IMR-90 (cell line): ENCODE results near the gene XPNPEP2. TPM values are rescaled to one million over a fixed set of nuclear protein-coding genes. Genes with fewer than 3 reads are reported as not detected.

Experiments
- ATAC-seq: fragments of 200-7000 bp; cut with Tn5 transposase; 2 replicates; pipeline ENCODE4 v1.9.1; 2020; ENCODE audit warnings: low read depth, mild to moderate bottlenecking, moderate library complexity
- BruUV-seq: library from RNA; stranded (reverse); fragments of 400-500 nt; replicated peaks from 2 replicates; lab custom pipeline; 2021; lab: Mats Ljungman, UMichigan
- CTCF ChIA-PET: fragments of 300-600 bp; formaldehyde crosslinking; extraction: SDS; loops from one replicate; lab custom pipeline; 2021; ENCODE audit warnings: antibody characterized with exemption; lab: Yijun Ruan, JAX
- POLR2A ChIA-PET: fragments of 300-600 bp; sonication (Branson Sonifier 250); formaldehyde crosslinking; loops from one replicate; lab custom pipeline; 2022; ENCODE audit warnings: antibody characterized with exemption; ENCODE audit not compliant: unreplicated experiment; lab: Charles Lee
- DNase-seq: peaks from one replicate; pipeline ENCODE4 v3.0.0; 2013
- H2AFZ ChIP-seq: replicated peaks from 2 replicates; pipeline ENCODE3; 2013; ENCODE audit warnings: low read length, mild to moderate bottlenecking; ENCODE audit not compliant: poor library complexity
- H2AK5ac ChIP-seq: 2 replicates; pipeline ENCODE4 v1.6.1; 2013; ENCODE audit warnings: low read depth, low read length, inconsistent platforms
- H2AK9ac ChIP-seq: replicated peaks from 2 replicates; pipeline ENCODE3; 2013; ENCODE audit warnings: mild to moderate bottlenecking, low read depth, low read length, moderate library complexity; ENCODE audit not compliant: poor library complexity
- H2BK120ac ChIP-seq: 2 replicates; pipeline ENCODE4 v1.6.1; 2013; ENCODE audit warnings: low read depth, low read length, inconsistent platforms
- H2BK15ac ChIP-seq: 3 replicates; pipeline ENCODE4 v1.6.1; 2013; ENCODE audit warnings: low read depth, low read length, inconsistent platforms
- H2BK20ac ChIP-seq: 2 replicates; pipeline ENCODE4 v1.6.1; 2013; ENCODE audit warnings: low read depth, mild to moderate bottlenecking, inconsistent platforms, low read length, moderate library complexity
- H2BK5ac ChIP-seq: 2 replicates; pipeline ENCODE4 v1.6.1; 2013; ENCODE audit warnings: mild to moderate bottlenecking, low read depth, low read length, inconsistent platforms; ENCODE audit not compliant: poor library complexity, severe bottlenecking
- H3K14ac ChIP-seq: replicated peaks from 2 replicates; pipeline ENCODE4 v1.6.1; 2013; ENCODE audit warnings: low read depth, low read length, inconsistent platforms
- H3K18ac ChIP-seq: 2 replicates; pipeline ENCODE4 v1.6.1; 2013; ENCODE audit warnings: low read depth, low read length, control low read depth
- H3K23ac ChIP-seq: 2 replicates; pipeline ENCODE4 v1.6.1; 2013; ENCODE audit warnings: low read depth, low read length, inconsistent platforms
- H3K27ac ChIP-seq: 2 replicates; pipeline ENCODE4 v1.5.1; 2013; ENCODE audit warnings: mild to moderate bottlenecking, control low read depth, low read length; ENCODE audit not compliant: insufficient read depth
- H3K27me3 ChIP-seq: 2 replicates; pipeline ENCODE4 v1.6.1; 2013; ENCODE audit warnings: low read length; ENCODE audit not compliant: control insufficient read depth, insufficient read depth
- H3K36me3 ChIP-seq: 2 replicates; pipeline ENCODE4 v1.6.1; 2013; ENCODE audit warnings: low read length, mixed read lengths; ENCODE audit not compliant: control insufficient read depth, insufficient read depth
- H3K4ac ChIP-seq: 2 replicates; pipeline ENCODE4 v1.6.1; 2013; ENCODE audit warnings: low read depth, low read length, inconsistent platforms
- H3K4me1 ChIP-seq: 2 replicates; pipeline ENCODE4 v1.6.1; 2013; ENCODE audit warnings: low read length, mixed read lengths; ENCODE audit not compliant: control insufficient read depth, insufficient read depth
- H3K4me2 ChIP-seq: 2 replicates; pipeline ENCODE4 v1.6.1; 2013; ENCODE audit warnings: low read depth, mild to moderate bottlenecking, control low read depth, low read length, moderate library complexity
- H3K4me3 ChIP-seq: 2 replicates; pipeline ENCODE4 v1.5.1; 2013; ENCODE audit warnings: low read depth, mild to moderate bottlenecking, control low read depth, low read length, moderate library complexity; ENCODE audit not compliant: insufficient read depth
- H3K56ac ChIP-seq: 2 replicates; pipeline ENCODE4 v1.6.1; 2013; ENCODE audit warnings: low read length, inconsistent platforms; ENCODE audit not compliant: insufficient read depth; ENCODE audit errors: extremely low read depth
- H3K79me1 ChIP-seq, 2 experiments: 2 replicates each; pipeline ENCODE4 v1.6.1; 2013; ENCODE audit warnings: low read length in 2 of 2, inconsistent platforms in 1 of 2, low read depth in 1 of 2
- H3K9ac ChIP-seq: 2 replicates; pipeline ENCODE4 v1.6.1; 2013; ENCODE audit warnings: low read depth, low read length, control low read depth
- H3K9me1 ChIP-seq: 2 replicates; pipeline ENCODE4 v1.6.1; 2013; ENCODE audit warnings: low read length, inconsistent platforms; ENCODE audit not compliant: insufficient read depth
- H3K9me3 ChIP-seq: 2 replicates; pipeline ENCODE4 v1.6.1; 2013; ENCODE audit warnings: low read length; ENCODE audit not compliant: control insufficient read depth, insufficient read depth
- H4K20me1 ChIP-seq: 2 replicates; pipeline ENCODE4 v1.6.1; 2013; ENCODE audit warnings: low read length, inconsistent platforms; ENCODE audit not compliant: insufficient read depth
- H4K5ac ChIP-seq: 2 replicates; pipeline ENCODE4 v1.6.1; 2013; ENCODE audit warnings: mild to moderate bottlenecking, low read depth, low read length, control low read depth
- H4K8ac ChIP-seq, 2 experiments: 2 replicates each; pipeline ENCODE4 v1.6.1; 2013; ENCODE audit warnings: low read depth in 2 of 2, low read length in 2 of 2, control low read depth in 1 of 2, inconsistent platforms in 1 of 2
- H4K91ac ChIP-seq: 2 replicates; pipeline ENCODE4 v1.6.1; 2013; ENCODE audit warnings: low read depth, low read length, inconsistent platforms; ENCODE audit not compliant: insufficient read depth
- BHLHE40 ChIP-seq: fragments of 150-350 bp; IDR thresholded peaks from 2 replicates; pipeline ENCODE4 v1.6.1; 2016; ENCODE audit warnings: mild to moderate bottlenecking, low read depth, low read length
- ELK1 ChIP-seq: fragments of 150-350 bp; IDR thresholded peaks from 2 replicates; pipeline ENCODE4 v1.6.1; 2016; ENCODE audit warnings: low read depth, mild to moderate bottlenecking, low read length, moderate library complexity, borderline replicate concordance
- MAFK ChIP-seq: IDR thresholded peaks from 2 replicates; pipeline ENCODE4 v1.6.1; 2012; ENCODE audit warnings: low read depth, low read length, improper control_type of control experiment
- MAZ ChIP-seq: IDR thresholded peaks from 2 replicates; pipeline ENCODE4 v1.6.1; 2012; ENCODE audit warnings: low read depth, mild to moderate bottlenecking, low read length, improper control_type of control experiment, moderate library complexity, borderline replicate concordance
- MXI1 ChIP-seq: IDR thresholded peaks from 2 replicates; pipeline ENCODE4 v1.6.1; 2012; ENCODE audit warnings: low read depth, mild to moderate bottlenecking, low read length, moderate library complexity, borderline replicate concordance
- RCOR1 ChIP-seq: IDR thresholded peaks from 2 replicates; pipeline ENCODE4 v1.6.1; 2012; ENCODE audit warnings: mild to moderate bottlenecking, low read length, improper control_type of control experiment; ENCODE audit not compliant: insufficient replicate concordance
- RFX5 ChIP-seq: IDR thresholded peaks from 2 replicates; pipeline ENCODE4 v1.8.0; 2012; ENCODE audit warnings: low read depth, mild to moderate bottlenecking, low read length, moderate library complexity
- SMC3 ChIP-seq: fragments of 150-350 bp; IDR thresholded peaks from 2 replicates; pipeline ENCODE4 v1.6.1; 2016; ENCODE audit warnings: low read depth, mild to moderate bottlenecking, antibody characterized with exemption, low read length, moderate library complexity
- WGBS, 2 experiments: methylation state at CpG; one replicate each; pipeline versions ENCODE4 v1.1.5 to v1.1.7; 2013; ENCODE audit warnings: missing lambda C conversion rate in 2 of 2; ENCODE audit not compliant: insufficient read length in 1 of 2; ENCODE audit errors: extremely low coverage in 2 of 2; 5-methylcytosine and 5-hydroxymethylcytosine counted together
- dilution Hi-C: fragments of 300-500 bp; cut with HindIII; formaldehyde crosslinking; loops from one replicate; pipeline ENCODE4 v1.14.3; 2018; ENCODE audit warnings: low sequenced_read_pairs; ENCODE audit not compliant: unreplicated experiment
- in situ Hi-C: fragments of 300-500 bp; cut with MboI; formaldehyde crosslinking; loops from 3 replicates; pipeline ENCODE4 v1.14.3; 2019; ENCODE audit warnings: low sequenced_read_pairs, inconsistent platforms, mixed read lengths
- intact Hi-C: fragments of 100-400 bp; cut with micrococcal nuclease; formaldehyde crosslinking; loops from 2 replicates; pipeline ENCODE4 v1.10.0; 2022
- polyA plus RNA-seq, 3 experiments: library from polyadenylated mRNA; depleted of rRNA; stranded (reverse); fragments of >200 nt; gene quantifications; 2 replicates each; pipeline ENCODE4 v1.2.3, GENCODE V29; 2012; ENCODE audit warnings: low replicate concordance in 1 of 3
- total RNA-seq: library from RNA; depleted of rRNA; stranded (reverse); fragments of >200 nt; gene quantifications from 2 replicates; pipeline ENCODE4 v1.2.3, GENCODE V29; 2012
- TF ChIP-seq, protein P1 (sequence below): fragments of 150-350 bp; IDR thresholded peaks from 2 replicates; pipeline ENCODE4 v1.6.1; 2017; ENCODE audit warnings: mild to moderate bottlenecking, antibody characterized with exemption, low read length, low read depth
- TF ChIP-seq, protein P2 (sequence below): conservative IDR thresholded peaks from 2 replicates; pipeline ENCODE4 v1.5.1; 2012; ENCODE audit warnings: mild to moderate bottlenecking, low read depth, low read length, improper control_type of control experiment

XPNPEP2 gene
- total and polyA plus RNA-seq, 2 of the 4 experiments (the other 2 are of a cell fraction), result under 0.01 to 0.07 TPM

DNA sequence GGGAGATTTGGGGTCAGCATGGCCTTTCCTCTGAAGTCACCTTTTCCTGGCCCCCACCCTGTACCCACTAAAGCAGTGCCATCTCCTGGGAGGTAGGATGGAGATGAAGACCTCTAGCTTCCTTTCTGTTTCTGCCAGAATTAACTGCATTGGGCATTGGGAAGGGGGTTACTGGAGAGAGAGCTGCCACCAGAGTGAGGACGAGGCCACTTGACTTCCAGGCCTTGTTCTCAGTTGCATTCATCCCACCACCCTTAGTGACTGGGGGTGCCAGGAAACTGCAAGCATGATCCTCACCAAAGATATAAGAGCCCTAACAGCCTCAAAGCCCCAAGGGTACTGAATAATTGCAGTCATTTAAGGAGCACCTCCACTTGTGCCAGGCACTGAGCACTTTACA, 56.8 kb downstream of the XPNPEP2 start:
- POLR2A ChIA-PET, result no interaction called here
- Histone ChIP-seq H4K91ac (no peak overlapping the region), H3K9me3 (no peaks in the 10 kb centered on the region), H3K23ac (no peak overlapping the region), H3K56ac (no peak overlapping the region), H3K27me3 (peaks cover 1% of the 10 kb centered on the region; the same call in 1 of the 2 replicates), H2BK20ac (no peak overlapping the region), H3K9me1 (no peaks in the 10 kb centered on the region), H2BK5ac (no peak overlapping the region), H3K4me2 (no peak overlapping the region), H4K5ac (no peak overlapping the region), H2AK9ac (no peak overlapping the region), H4K8ac (no peak overlapping the region), H3K9ac (no peak overlapping the region), H3K4me1 (no peaks in the 10 kb centered on the region), H3K4ac (no peak overlapping the region), H3K18ac (no peak overlapping the region), H3K27ac (no peak overlapping the region), H3K79me1 (no peaks in the 10 kb centered on the region), H2AK5ac (no peak overlapping the region), H3K4me3 (no peak overlapping the region), H2BK15ac (no peak overlapping the region), H4K20me1 (no peaks in the 10 kb centered on the region), H2BK120ac (no peak overlapping the region), H3K14ac (no peak overlapping the region), H3K36me3 (no peaks in the 10 kb centered on the region; the same call in 1 of the 2 replicates), H2AFZ (no peak overlapping the region)
- BruUV-seq, result no TSS peak
- intact Hi-C loops (no loop called here), dilution Hi-C loops (no loop called here), in situ Hi-C loops (no loop called here)
- no peak for TF ChIP-seq MXI1
- TF ChIP-seq ELK1, result no peak
- TF ChIP-seq RFX5, result no peak
- no peak for TF ChIP-seq BHLHE40
- TF ChIP-seq SMC3, result no peak
- no peak for TF ChIP-seq RCOR1
- TF ChIP-seq, protein P1, sequence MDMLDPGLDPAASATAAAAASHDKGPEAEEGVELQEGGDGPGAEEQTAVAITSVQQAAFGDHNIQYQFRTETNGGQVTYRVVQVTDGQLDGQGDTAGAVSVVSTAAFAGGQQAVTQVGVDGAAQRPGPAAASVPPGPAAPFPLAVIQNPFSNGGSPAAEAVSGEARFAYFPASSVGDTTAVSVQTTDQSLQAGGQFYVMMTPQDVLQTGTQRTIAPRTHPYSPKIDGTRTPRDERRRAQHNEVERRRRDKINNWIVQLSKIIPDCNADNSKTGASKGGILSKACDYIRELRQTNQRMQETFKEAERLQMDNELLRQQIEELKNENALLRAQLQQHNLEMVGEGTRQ, result no peak
- TF ChIP-seq, protein P2, sequence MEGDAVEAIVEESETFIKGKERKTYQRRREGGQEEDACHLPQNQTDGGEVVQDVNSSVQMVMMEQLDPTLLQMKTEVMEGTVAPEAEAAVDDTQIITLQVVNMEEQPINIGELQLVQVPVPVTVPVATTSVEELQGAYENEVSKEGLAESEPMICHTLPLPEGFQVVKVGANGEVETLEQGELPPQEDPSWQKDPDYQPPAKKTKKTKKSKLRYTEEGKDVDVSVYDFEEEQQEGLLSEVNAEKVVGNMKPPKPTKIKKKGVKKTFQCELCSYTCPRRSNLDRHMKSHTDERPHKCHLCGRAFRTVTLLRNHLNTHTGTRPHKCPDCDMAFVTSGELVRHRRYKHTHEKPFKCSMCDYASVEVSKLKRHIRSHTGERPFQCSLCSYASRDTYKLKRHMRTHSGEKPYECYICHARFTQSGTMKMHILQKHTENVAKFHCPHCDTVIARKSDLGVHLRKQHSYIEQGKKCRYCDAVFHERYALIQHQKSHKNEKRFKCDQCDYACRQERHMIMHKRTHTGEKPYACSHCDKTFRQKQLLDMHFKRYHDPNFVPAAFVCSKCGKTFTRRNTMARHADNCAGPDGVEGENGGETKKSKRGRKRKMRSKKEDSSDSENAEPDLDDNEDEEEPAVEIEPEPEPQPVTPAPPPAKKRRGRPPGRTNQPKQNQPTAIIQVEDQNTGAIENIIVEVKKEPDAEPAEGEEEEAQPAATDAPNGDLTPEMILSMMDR, result no peak
- TF ChIP-seq MAZ, result no peak
- TF ChIP-seq MAFK, result no peak
- no CpG with 5 or more reads among the region's 1 CpG for WGBS, 2 experiments
- DNase-seq, result no peak
- CTCF ChIA-PET, result no interaction called here
- ATAC-seq, result no peak
